GM23338 (cell line): ENCODE data around the gene RRAS. TPM values are rescaled to one million over a fixed set of nuclear protein-coding genes. Genes with fewer than 3 reads are reported as not detected.

Experiments used
- ATAC-seq: fragments of 200-7000 bp; cut with Tn5 transposase; 3 replicates; pipeline ENCODE4 v1.9.1; 2020
- DNase-seq: peaks from one replicate; pipeline ENCODE4 v3.0.0-alpha.2; 2015; ENCODE audit warnings: low spot score
- H2AFZ ChIP-seq: fragments of 200-600 bp; sonication (generic); 2 replicates; pipeline ENCODE4 v1.8.0; 2016; ENCODE audit warnings: antibody characterized with exemption, mild to moderate bottlenecking, moderate library complexity
- H3F3A ChIP-seq: fragments of 200-600 bp; sonication (generic); replicated peaks from 2 replicates; pipeline ENCODE4 v1.8.0; 2017; ENCODE audit warnings: antibody characterized with exemption, mixed run types, low read depth
- H3K27ac ChIP-seq: fragments of 200-600 bp; sonication (generic); 2 replicates; pipeline ENCODE4 v1.6.1; 2016; ENCODE audit warnings: low read depth
- H3K27me3 ChIP-seq: fragments of 200-600 bp; sonication (generic); 2 replicates; pipeline ENCODE4 v1.8.0; 2016; ENCODE audit warnings: mild to moderate bottlenecking, mixed run types, moderate library complexity; ENCODE audit not compliant: insufficient read depth
- H3K36me3 ChIP-seq: fragments of 200-600 bp; sonication (generic); 2 replicates; pipeline ENCODE4 v1.8.0; 2016; ENCODE audit warnings: mild to moderate bottlenecking; ENCODE audit not compliant: insufficient read depth
- H3K4me1 ChIP-seq: fragments of 200-600 bp; sonication (generic); 2 replicates; pipeline ENCODE4 v1.8.0; 2016; ENCODE audit warnings: mild to moderate bottlenecking, moderate library complexity; ENCODE audit not compliant: insufficient read depth
- H3K4me2 ChIP-seq: fragments of 200-600 bp; sonication (generic); 2 replicates; pipeline ENCODE4 v1.7.1; 2017; ENCODE audit warnings: mixed run types
- H3K4me3 ChIP-seq: fragments of 200-600 bp; sonication (generic); 2 replicates; pipeline ENCODE4 v1.6.1; 2016; ENCODE audit warnings: mixed run types
- H3K79me2 ChIP-seq: fragments of 200-600 bp; sonication (generic); replicated peaks from 2 replicates; pipeline ENCODE4 v1.8.0; 2017; ENCODE audit warnings: mild to moderate bottlenecking; ENCODE audit not compliant: insufficient read depth
- H3K9me2 ChIP-seq: fragments of 200-600 bp; sonication (generic); 2 replicates; pipeline ENCODE4 v1.8.0; 2017; ENCODE audit not compliant: insufficient read depth
- H4K20me1 ChIP-seq: fragments of 200-600 bp; sonication (generic); replicated peaks from 2 replicates; pipeline ENCODE4 v1.8.0; 2017; ENCODE audit warnings: mild to moderate bottlenecking; ENCODE audit not compliant: insufficient read depth
- H3K27ac Mint-ChIP-seq: 2 replicates; pipeline ENCODE4 v1.8.0; 2020; ENCODE audit warnings: inconsistent platforms, mild to moderate bottlenecking, moderate library complexity, mixed read lengths
- H3K27me3 Mint-ChIP-seq: 3 replicates; pipeline ENCODE4 v1.8.0; 2022; ENCODE audit warnings: low read depth, mild to moderate bottlenecking, moderate library complexity, mixed read lengths, inconsistent platforms; ENCODE audit not compliant: insufficient read depth, poor library complexity
- H3K36me3 Mint-ChIP-seq: 3 replicates; pipeline ENCODE4 v1.8.0; 2021; ENCODE audit warnings: low read depth, mild to moderate bottlenecking, inconsistent platforms, moderate library complexity, mixed read lengths
- H3K4me1 Mint-ChIP-seq: 3 replicates; pipeline ENCODE4 v1.8.0; 2020; ENCODE audit warnings: mild to moderate bottlenecking, inconsistent platforms, mixed read lengths
- H3K4me3 Mint-ChIP-seq: 3 replicates; pipeline ENCODE4 v1.8.0; 2021; ENCODE audit warnings: moderate library complexity, mild to moderate bottlenecking, inconsistent platforms, mixed read lengths
- H3K9me3 Mint-ChIP-seq: 3 replicates; pipeline ENCODE4 v1.8.0; 2020; ENCODE audit warnings: moderate library complexity, mild to moderate bottlenecking, inconsistent platforms, mixed read lengths
- CREB1 ChIP-seq: fragments of 250-450 bp; sonication (Bioruptor Pico); IDR thresholded peaks from 2 replicates; pipeline ENCODE4 v1.5.0; 2020; ENCODE audit warnings: low read depth, mild to moderate bottlenecking, moderate library complexity
- CTCF ChIP-seq, 2 experiments: fragments of 200-600 bp in 1 of 2; sonication (generic) in 1 of 2; conservative IDR thresholded peaks; 2 replicates each; pipeline versions ENCODE4 v1.5.1 to v1.6.1; 2016 to 2017; ENCODE audit warnings: antibody characterized with exemption in 2 of 2, low read depth in 2 of 2, mild to moderate bottlenecking in 2 of 2, moderate library complexity in 1 of 2
- EZH2 ChIP-seq: fragments of 200-600 bp; sonication (generic); IDR thresholded peaks from one replicate; pipeline ENCODE4 v1.8.0; 2017; ENCODE audit warnings: antibody characterized with exemption, mild to moderate bottlenecking, low read depth; ENCODE audit not compliant: unreplicated experiment
- JUNB ChIP-seq: IDR thresholded peaks from one replicate; pipeline ENCODE4 v1.6.1; 2016; ENCODE audit warnings: antibody characterized with exemption; ENCODE audit not compliant: unreplicated experiment
- NANOG ChIP-seq: IDR thresholded peaks from 2 replicates; pipeline ENCODE4 v1.6.1; 2016; ENCODE audit warnings: antibody characterized with exemption, borderline replicate concordance
- STAT1 ChIP-seq: IDR thresholded peaks from one replicate; pipeline ENCODE4 v1.6.1; 2016; ENCODE audit warnings: antibody characterized with exemption; ENCODE audit not compliant: unreplicated experiment
- ZNF114 ChIP-seq: fragments of 250-450 bp; sonication (Bioruptor Pico); IDR thresholded peaks from 2 replicates; pipeline ENCODE4 v1.5.0; 2020; ENCODE audit warnings: mild to moderate bottlenecking, moderate library complexity
- ZNF331 ChIP-seq: fragments of 250-450 bp; sonication (Bioruptor Pico); IDR thresholded peaks from 2 replicates; pipeline ENCODE4 v1.5.0; 2020; ENCODE audit warnings: low read depth, mild to moderate bottlenecking, moderate library complexity
- polyA plus RNA-seq: library from polyadenylated mRNA; unstranded; fragments of >200 nt; fragmentation: Nextera tagmentation; extraction: Ambion mirVana; gene quantifications from 2 replicates; pipeline ENCODE4 v1.2.1, GENCODE V29; 2016
- total RNA-seq: library from RNA; depleted of rRNA; stranded (reverse); fragments of >200 nt; shearing (Covaris generic); gene quantifications from 2 replicates; pipeline ENCODE4 v1.2.3, GENCODE V29; 2014

The RRAS gene
- total and polyA plus RNA-seq, 2 experiments from 2014 or later, result 9.3 to 30.0 TPM

GRCh38 chr19:49672131-49672919 is 32.4 kb upstream of the RRAS start:
- peaks cover 18% of the 10 kb centered on the region for H3K27me3 Mint-ChIP-seq
- Histone ChIP-seq H3F3A (peaks cover 34% of the 10 kb centered on the region), H4K20me1 (peaks cover 7% of the 10 kb centered on the region; the same call in 1 of the 2 replicates), H3K79me2 (peaks cover 7% of the 10 kb centered on the region), H3K27me3 (no peaks in the 10 kb centered on the region), H3K9me2 (no peaks in the 10 kb centered on the region), H2AFZ (no peak overlapping the region), H3K4me1 (peaks cover 5% of the 10 kb centered on the region; the same call in 1 of the 2 replicates), H3K27ac (peak overlapping the region; percentile 91), H3K4me2 (peak overlapping the region; percentile 75), H3K36me3 (peaks cover 18% of the 10 kb centered on the region), H3K4me3 (peak overlapping the region; percentile 46)
- DNase-seq (peak; percentile 95), ATAC-seq (peak; percentile 44)
- peaks cover 41% of the 10 kb centered on the region for H3K36me3 Mint-ChIP-seq
- TF ChIP-seq ZNF331 (CRISPR knock-in tag) (no peak), CTCF (conservative IDR thresholded peaks at IDR 0.05; ENCODE audit: low read depth in 2 of 2) (peak; percentile 89 to 93)
- H3K9me3 Mint-ChIP-seq, result no peaks in the 10 kb centered on the region; the same call in 1 of the 3 replicates
- H3K27ac Mint-ChIP-seq, result peak overlapping the region; percentile 66
- H3K4me3 Mint-ChIP-seq, result peak overlapping the region; percentile 63
- peaks cover 11% of the 10 kb centered on the region for H3K4me1 Mint-ChIP-seq

- H3K9me3 Mint-ChIP-seq, result no peaks in the 10 kb centered on the region; the same call in 1 of the 3 replicates
- no peak overlapping the region for H3K27ac Mint-ChIP-seq
- TF ChIP-seq NANOG (no peak), ZNF114 (no peak)
- Histone ChIP-seq H3K27me3 (no peaks in the 10 kb centered on the region), H3K4me3 (no peak overlapping the region), H4K20me1 (peaks cover 12% of the 10 kb centered on the region), H3K4me1 (peaks cover 10% of the 10 kb centered on the region; the same call in 1 of the 2 replicates), H3K4me2 (no peak overlapping the region), H3F3A (peaks cover 36% of the 10 kb centered on the region), H3K36me3 (peaks cover 18% of the 10 kb centered on the region), H3K9me2 (no peaks in the 10 kb centered on the region), H2AFZ (no peak overlapping the region), H3K27ac (no peak overlapping the region), H3K79me2 (peaks cover 27% of the 10 kb centered on the region)
- H3K4me1 Mint-ChIP-seq, result peaks cover 18% of the 10 kb centered on the region
- no peak for ATAC-seq
- H3K27me3 Mint-ChIP-seq, result peaks cover 14% of the 10 kb centered on the region
- peaks cover 44% of the 10 kb centered on the region for H3K36me3 Mint-ChIP-seq
- no peak for DNase-seq
- no peak overlapping the region; the same call in 2 of the 3 replicates for H3K4me3 Mint-ChIP-seq
These were observed 29.6 kb upstream of the RRAS start for GRCh38 chr19:49669516-49669915.

- peaks cover 43% of the 10 kb centered on the region for H3F3A ChIP-seq
- H3K4me1 Mint-ChIP-seq, result peaks cover 24% of the 10 kb centered on the region
- H3K36me3 Mint-ChIP-seq, result peaks cover 43% of the 10 kb centered on the region
- peaks cover 15% of the 10 kb centered on the region for H3K4me1 ChIP-seq
- peaks cover 21% of the 10 kb centered on the region for H4K20me1 ChIP-seq
- no peaks in the 10 kb centered on the region for H3K9me2 ChIP-seq
- no peaks in the 10 kb centered on the region for H3K27me3 ChIP-seq
- H3K9me3 Mint-ChIP-seq, result no peaks in the 10 kb centered on the region; the same call in 1 of the 3 replicates
- no peak overlapping the region for H2AFZ ChIP-seq
- H3K4me2 ChIP-seq, result no peak overlapping the region
- H3K27me3 Mint-ChIP-seq, result peaks cover 19% of the 10 kb centered on the region
- no peak overlapping the region for H3K4me3 ChIP-seq
- DNase-seq (no peak), ATAC-seq (no peak)
- peaks cover 18% of the 10 kb centered on the region for H3K36me3 ChIP-seq
- peak overlapping the region; percentile 98 for H3K4me3 Mint-ChIP-seq
- no peak overlapping the region for H3K27ac ChIP-seq
- H3K27ac Mint-ChIP-seq, result no peak overlapping the region
- H3K79me2 ChIP-seq, result peaks cover 36% of the 10 kb centered on the region
- no peak for TF ChIP-seq CREB1 (CRISPR knock-in tag)
- TF ChIP-seq STAT1, result no peak
- no peak for TF ChIP-seq NANOG
- TF ChIP-seq ZNF331 (CRISPR knock-in tag), result no peak
- TF ChIP-seq JUNB, result no peak
- no peak for TF ChIP-seq ZNF114
- TF ChIP-seq EZH2, result no peak
These were observed 27.5 kb upstream of the RRAS start for GRCh38 chr19:49667473-49667872.
